Upper lobe of left lung (tissue), 6 donors: Measurements from ENCODE around the gene ENTPD6. TPM values are rescaled to one million over a fixed set of nuclear protein-coding genes. Genes with fewer than 3 reads are reported as not detected.

Source experiments
- ATAC-seq, 2 donors: fragments of 200-7000 bp; cut with Tn5 transposase; one replicate each; pipeline ENCODE4 v1.9.1; 2022; ENCODE audit warnings: mild to moderate bottlenecking in 2 of 2, moderate library complexity in 2 of 2; ENCODE audit not compliant: low FRiP score in 2 of 2
- DNase-seq, 2 donors: peaks; one replicate each; pipeline ENCODE4 v3.0.0-alpha.2; 2019 to 2020
- H3K27ac ChIP-seq, 4 donors: fragments of 200-600 bp; sonication (generic); one replicate each; pipeline ENCODE4 v1.5.1; 2016 to 2019
- H3K27me3 ChIP-seq, 4 donors: fragments of 200-600 bp; sonication (generic); one replicate each; pipeline ENCODE4 v1.5.1; 2017 to 2019
- H3K36me3 ChIP-seq, 4 donors: fragments of 200-600 bp; sonication (generic); one replicate each; pipeline ENCODE4 v1.5.1; 2016 to 2019
- H3K4me1 ChIP-seq, 4 donors: fragments of 200-600 bp; sonication (generic); one replicate each; pipeline ENCODE4 v1.5.1; 2018 to 2019
- H3K4me3 ChIP-seq, 4 donors: fragments of 200-600 bp; sonication (generic); one replicate each; pipeline ENCODE4 v1.5.1; 2017 to 2019; ENCODE audit warnings: mild to moderate bottlenecking in 2 of 4, moderate library complexity in 1 of 4
- H3K9me3 ChIP-seq, 4 donors: fragments of 200-600 bp; sonication (generic); one replicate each; pipeline ENCODE4 v1.5.1; 2018 to 2019
- EP300 ChIP-seq, 4 donors: sonication (generic); formaldehyde crosslinking; IDR thresholded peaks; one replicate each; pipeline ENCODE4 v1.5.1; 2017; ENCODE audit warnings: antibody characterized with exemption in 4 of 4, control low read depth in 2 of 4
- POLR2A ChIP-seq, 4 donors: fragments of 450-650 bp; IDR thresholded peaks; one replicate each; pipeline ENCODE4 v1.5.1; 2016 to 2017; ENCODE audit warnings: antibody characterized with exemption in 4 of 4, mild to moderate bottlenecking in 2 of 4
- POLR2AphosphoS5 ChIP-seq, 2 donors: sonication (generic); formaldehyde crosslinking; IDR thresholded peaks; one replicate each; pipeline ENCODE4 v1.5.1; 2017; ENCODE audit warnings: antibody characterized with exemption in 2 of 2
- WGBS, 2 donors: methylation state at CpG; one replicate each; pipeline ENCODE4 v1.1.5; 2017 to 2018; 5-methylcytosine and 5-hydroxymethylcytosine counted together
- total RNA-seq, 6 donors: library from RNA; depleted of rRNA in 4 of 6; stranded (reverse); fragments of >200 nt in 4 of 6; gene quantifications; one replicate each; pipeline versions ENCODE4 v1.1.0 to v1.2.1, GENCODE V29; 2016 to 2021
- TF ChIP-seq, protein P1 (sequence below), 6 experiments: fragments of 450-650 bp in 4 of 6; fragments of 200-600 bp in 2 of 6; sonication (generic) in 2 of 6; IDR thresholded peaks; one replicate each; pipeline ENCODE4 v1.5.1; 2016 to 2019; ENCODE audit warnings: antibody characterized with exemption in 6 of 6
- donor health status: DM: no; HTN: no; CAD: no; lungs with moderate emphysema.
- donor health status: DM: no; HTN: yes; CAD: no; lungs with severe emphysema.

Gene ENTPD6
- total RNA-seq, 6 donors from 2014 or later, result 53.7 to 170 (median 81.7) TPM

DNA sequence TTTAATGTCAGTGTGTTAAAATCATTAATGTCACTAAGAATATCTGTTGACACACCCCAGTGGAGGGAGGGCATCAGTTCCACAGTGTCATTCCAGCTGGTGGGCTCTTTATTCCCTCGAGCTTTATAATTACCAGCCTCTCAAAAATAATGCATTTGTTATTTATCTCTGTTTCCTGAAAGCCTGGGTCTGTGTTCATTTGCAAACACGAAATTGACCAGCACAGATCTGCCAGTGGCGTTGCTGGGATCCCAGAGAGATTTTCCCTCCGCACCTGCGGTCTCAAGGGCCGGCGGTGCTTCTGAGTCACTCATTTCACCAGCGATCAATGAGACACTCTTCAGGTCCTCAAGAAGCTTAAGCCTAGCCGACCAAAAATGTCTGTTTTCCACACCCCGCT, 46.7 kb downstream of the ENTPD6 start:
- peaks cover 10 to 21% (median 18%) of the 10 kb centered on the region in 4 donors for H3K4me1 ChIP-seq
- no peak overlapping the region for H3K4me3 ChIP-seq
- H3K27me3 ChIP-seq, result no peaks in the 10 kb centered on the region
- ATAC-seq (no peak), DNase-seq (no peak)
- 78% methylated on average over 10 of the region's 10 CpGs for WGBS, 2 donors
- no peaks in the 10 kb centered on the region for H3K36me3 ChIP-seq
- H3K27ac ChIP-seq, result no peak overlapping the region
- no peaks in the 10 kb centered on the region for H3K9me3 ChIP-seq
- no peak for TF ChIP-seq POLR2A (IDR thresholded peaks at IDR 0.05)
- TF ChIP-seq, protein P1, sequence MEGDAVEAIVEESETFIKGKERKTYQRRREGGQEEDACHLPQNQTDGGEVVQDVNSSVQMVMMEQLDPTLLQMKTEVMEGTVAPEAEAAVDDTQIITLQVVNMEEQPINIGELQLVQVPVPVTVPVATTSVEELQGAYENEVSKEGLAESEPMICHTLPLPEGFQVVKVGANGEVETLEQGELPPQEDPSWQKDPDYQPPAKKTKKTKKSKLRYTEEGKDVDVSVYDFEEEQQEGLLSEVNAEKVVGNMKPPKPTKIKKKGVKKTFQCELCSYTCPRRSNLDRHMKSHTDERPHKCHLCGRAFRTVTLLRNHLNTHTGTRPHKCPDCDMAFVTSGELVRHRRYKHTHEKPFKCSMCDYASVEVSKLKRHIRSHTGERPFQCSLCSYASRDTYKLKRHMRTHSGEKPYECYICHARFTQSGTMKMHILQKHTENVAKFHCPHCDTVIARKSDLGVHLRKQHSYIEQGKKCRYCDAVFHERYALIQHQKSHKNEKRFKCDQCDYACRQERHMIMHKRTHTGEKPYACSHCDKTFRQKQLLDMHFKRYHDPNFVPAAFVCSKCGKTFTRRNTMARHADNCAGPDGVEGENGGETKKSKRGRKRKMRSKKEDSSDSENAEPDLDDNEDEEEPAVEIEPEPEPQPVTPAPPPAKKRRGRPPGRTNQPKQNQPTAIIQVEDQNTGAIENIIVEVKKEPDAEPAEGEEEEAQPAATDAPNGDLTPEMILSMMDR (IDR thresholded peaks at IDR 0.05), result no peak
- no peak for TF ChIP-seq EP300 (IDR thresholded peaks at IDR 0.05)
- no peak for TF ChIP-seq POLR2AphosphoS5 (IDR thresholded peaks at IDR 0.05)

DNA sequence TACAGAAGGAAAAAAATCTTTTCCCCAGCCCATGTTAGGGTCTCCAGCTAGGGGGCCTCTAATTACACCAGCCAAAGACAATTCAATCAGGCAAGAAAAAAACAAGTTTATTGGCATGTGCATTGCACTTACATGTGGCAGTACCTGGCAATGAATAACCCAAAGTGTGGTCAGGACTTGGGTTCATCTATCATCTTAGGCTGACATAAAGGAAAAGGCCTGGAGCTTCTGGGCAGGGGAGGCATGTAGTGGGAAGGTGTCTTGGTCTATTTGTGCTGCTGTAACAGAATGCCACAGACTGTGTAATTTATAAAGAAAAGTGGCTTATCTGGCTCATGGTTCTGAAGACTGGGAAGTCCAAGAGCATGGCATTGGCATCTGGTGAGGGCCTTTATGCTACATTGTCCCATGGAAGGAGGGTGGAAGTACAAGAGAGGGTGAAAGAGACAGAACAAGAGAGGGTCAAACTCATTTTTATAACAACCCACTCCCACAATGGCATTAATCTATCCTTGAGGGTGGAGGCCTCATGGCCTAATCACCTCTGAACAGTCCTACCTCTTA, 48.0 kb downstream of the ENTPD6 start:
- DNase-seq, result no peak
- no peak for ATAC-seq
- TF ChIP-seq POLR2A (IDR thresholded peaks at IDR 0.05) (no peak), POLR2AphosphoS5 (IDR thresholded peaks at IDR 0.05) (no peak), EP300 (IDR thresholded peaks at IDR 0.05) (no peak)
- TF ChIP-seq, protein P1 (IDR thresholded peaks at IDR 0.05), result no peak
- Histone ChIP-seq H3K4me1 (peaks cover 6 to 15% (median 10%) of the 10 kb centered on the region in 4 donors), H3K27me3 (no peaks in the 10 kb centered on the region), H3K36me3 (no peaks in the 10 kb centered on the region), H3K4me3 (no peak overlapping the region), H3K9me3 (no peaks in the 10 kb centered on the region), H3K27ac (no peak overlapping the region)

DNA sequence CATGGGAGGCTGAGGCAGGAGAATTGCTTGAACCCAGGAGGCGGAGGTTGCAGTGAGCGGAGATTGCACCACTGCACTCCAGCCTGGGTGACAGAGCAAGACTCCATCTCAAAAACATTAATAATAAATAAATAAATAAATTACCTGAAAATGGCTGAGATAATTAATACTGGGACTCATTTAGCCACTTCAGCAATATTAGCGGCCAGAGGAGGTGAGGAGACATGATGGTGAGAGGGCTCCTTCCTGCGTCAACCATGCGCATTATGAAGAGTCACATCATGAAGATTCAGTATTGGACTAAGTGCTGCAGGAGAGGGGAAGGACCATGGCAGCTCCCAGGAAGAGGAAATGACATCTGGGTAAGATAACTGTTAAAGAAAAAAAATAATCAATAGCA, 49.5 kb downstream of the ENTPD6 start:
- ATAC-seq, result no peak
- Histone ChIP-seq H3K4me3 (no peak overlapping the region), H3K4me1 (peaks cover 10 to 28% (median 22%) of the 10 kb centered on the region in 4 donors), H3K27ac (no peak overlapping the region), H3K36me3 (no peaks in the 10 kb centered on the region), H3K27me3 (no peaks in the 10 kb centered on the region), H3K9me3 (no peaks in the 10 kb centered on the region)
- 97 to 98% methylated on average over 5 of the region's 5 CpGs for WGBS, 2 donors
- no peak for DNase-seq
- TF ChIP-seq POLR2A (IDR thresholded peaks at IDR 0.05), result no peak
- no peak for TF ChIP-seq POLR2AphosphoS5 (IDR thresholded peaks at IDR 0.05)
- TF ChIP-seq EP300 (IDR thresholded peaks at IDR 0.05), result no peak
- TF ChIP-seq, protein P1 (IDR thresholded peaks at IDR 0.05), result no peak

DNA sequence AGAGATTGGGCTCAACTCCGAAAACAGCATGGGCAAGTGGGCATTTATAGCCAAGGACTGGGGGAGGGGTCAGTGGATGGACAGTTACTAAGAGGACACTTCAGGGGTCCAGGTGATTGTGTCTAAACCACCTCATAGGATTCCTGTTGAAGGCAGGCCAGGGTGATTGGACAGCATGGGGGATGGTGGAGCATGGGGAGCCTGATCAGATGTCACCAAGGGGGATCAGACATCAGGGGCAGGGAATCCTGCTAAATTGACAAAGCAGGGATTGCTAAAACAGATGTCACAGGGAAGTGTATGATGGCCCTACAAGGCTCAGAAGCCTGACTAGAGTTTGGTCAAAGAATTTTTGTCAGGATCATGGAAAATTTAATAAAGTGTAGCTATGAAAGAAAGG, 49.9 kb downstream of the ENTPD6 start:
- no peak for TF ChIP-seq POLR2AphosphoS5 (IDR thresholded peaks at IDR 0.05)
- TF ChIP-seq, protein P1 (IDR thresholded peaks at IDR 0.05), result no peak
- no peak for TF ChIP-seq EP300 (IDR thresholded peaks at IDR 0.05)
- no peak for TF ChIP-seq POLR2A (IDR thresholded peaks at IDR 0.05)
- no peak overlapping the region for H3K27ac ChIP-seq
- DNase-seq, result no peak
- no peak overlapping the region for H3K4me3 ChIP-seq
- peaks cover 10 to 32% (median 26%) of the 10 kb centered on the region in 4 donors for H3K4me1 ChIP-seq
- ATAC-seq, result no peak
- WGBS, 2 donors, result 91 to 100% methylated on average over 1 of the region's 1 CpG
- H3K36me3 ChIP-seq, result no peaks in the 10 kb centered on the region
- H3K27me3 ChIP-seq, result no peaks in the 10 kb centered on the region
- H3K9me3 ChIP-seq, result no peaks in the 10 kb centered on the region
